Fibroblast of upper back skin (primary cell): ENCODE measurements around the gene GLDC.

Experiments
- DNase-seq: peaks from one replicate; pipeline ENCODE4 v3.0.0-alpha.2; 2013

GLDC gene

DNA sequence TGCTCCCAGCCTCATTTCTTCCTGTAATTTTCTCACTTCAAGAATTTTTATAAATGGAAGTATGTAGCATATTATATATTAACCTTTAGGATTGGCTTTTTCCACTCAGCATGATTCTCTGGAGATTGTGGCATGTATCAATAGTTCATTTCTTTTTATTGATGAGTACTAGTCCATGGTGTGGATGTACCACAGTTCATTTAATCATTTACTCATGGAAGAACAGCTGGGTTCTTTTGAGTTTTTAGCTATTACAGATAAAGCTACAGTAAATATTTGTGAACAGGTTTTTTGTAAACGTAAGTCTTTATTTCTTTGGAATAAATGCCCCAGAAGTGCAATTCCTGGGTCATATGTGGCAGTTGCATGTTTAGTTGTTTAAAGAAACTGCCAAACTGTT is 156.4 kb downstream of the GLDC start:
- no peak for DNase-seq

DNA sequence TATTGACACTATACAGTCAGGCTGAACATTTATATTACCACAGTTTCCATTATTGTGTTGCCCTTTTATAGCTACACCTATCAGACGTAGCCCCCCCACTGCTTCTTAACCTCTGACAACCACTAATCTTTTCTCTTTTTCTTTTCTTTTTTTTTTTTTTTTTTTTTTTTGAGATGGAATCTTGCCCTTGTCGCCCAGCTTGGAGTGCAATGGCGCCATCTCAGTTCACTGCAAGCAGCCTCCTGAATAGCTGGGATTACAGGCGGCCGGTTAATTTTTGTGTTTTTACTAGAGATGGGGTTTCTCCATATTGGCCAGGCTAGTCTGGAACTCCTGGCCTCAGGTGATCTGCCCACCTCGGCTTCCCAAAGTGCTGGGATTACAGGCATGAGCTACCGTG is 157.1 kb downstream of the GLDC start:
- DNase-seq: no peak

DNA sequence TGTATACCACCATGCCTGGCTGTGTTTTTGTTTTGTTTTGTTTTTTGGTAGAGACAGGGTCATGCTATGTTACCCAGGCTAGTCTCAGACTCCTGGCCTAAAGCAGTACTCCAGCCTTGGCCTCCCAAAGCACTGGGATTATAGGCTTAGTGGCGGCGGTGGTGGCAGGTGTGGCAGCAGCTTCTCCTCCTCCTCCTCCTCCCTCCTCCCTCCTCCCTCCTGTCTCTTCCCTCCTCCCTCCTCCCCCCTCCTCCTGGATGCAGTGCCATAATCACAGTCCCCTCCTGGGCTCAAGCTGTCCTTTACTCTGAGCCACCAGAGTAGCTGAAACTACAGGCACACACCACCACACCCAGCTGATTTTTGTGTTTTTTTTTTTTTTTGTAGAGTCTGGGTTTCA is 161.3 kb downstream of the GLDC start:
- no peak for DNase-seq
